HG03469 (cell line): Measurements from ENCODE around the gene XAGE1B.
"Not testable (repeated sequence)": the region's sequence is repeated elsewhere in the genome, so short reads cannot be mapped to it uniquely, and the experiment has no call there.

Experiments
- ATAC-seq: cut with Tn5 transposase; IDR thresholded peaks from one replicate; pipeline ENCODE4 v1.9.1; 2021; ENCODE audit warnings: mild to moderate bottlenecking, moderate library complexity, moderate number of reproducible peaks; ENCODE audit not compliant: unreplicated experiment

XAGE1B gene

DNA sequence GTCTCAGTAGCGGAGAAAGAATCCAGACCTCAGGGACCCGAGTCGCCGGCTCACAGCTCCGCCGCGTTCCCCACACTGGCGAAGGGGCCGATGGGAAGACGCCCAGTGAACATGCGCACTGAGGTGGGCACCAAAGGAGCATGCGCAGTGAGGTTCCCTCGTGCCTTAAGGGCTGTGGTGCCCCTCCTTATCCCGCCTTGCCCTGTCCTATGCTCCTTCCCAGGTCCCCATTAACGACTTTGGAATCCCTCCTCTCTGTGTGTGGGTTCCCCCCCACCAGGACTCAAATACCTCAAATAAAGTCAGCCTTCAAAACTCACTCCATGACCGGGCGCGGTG is at the start of gene XAGE1B:
Gene XAGE1B (minus strand): TSS at position 77 of the 339 bp plus-strand sequence. CDS start 1,536 bp downstream, outside the sequence.
- not testable (repeated sequence) for ATAC-seq

DNA sequence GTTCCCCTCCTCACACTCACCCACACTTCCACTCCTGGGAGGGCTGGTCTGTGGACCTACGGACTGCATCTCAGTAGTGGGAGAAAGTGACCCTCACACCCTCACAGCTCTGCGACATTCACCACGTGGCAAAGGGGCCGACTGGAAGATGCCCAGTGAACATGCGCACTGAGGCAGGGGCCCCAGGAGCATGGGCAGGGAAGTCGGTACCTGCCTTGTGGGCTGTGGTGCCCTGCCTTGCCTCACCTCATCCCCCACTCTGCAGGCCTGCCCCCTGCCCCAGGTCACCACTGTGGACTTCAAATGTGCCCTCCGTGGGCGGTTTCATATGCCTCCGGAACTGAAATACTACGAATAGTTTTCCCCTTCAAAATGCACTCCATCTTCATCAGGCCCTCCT is 46.2 kb upstream of the XAGE1B start:
- no peak for ATAC-seq

DNA sequence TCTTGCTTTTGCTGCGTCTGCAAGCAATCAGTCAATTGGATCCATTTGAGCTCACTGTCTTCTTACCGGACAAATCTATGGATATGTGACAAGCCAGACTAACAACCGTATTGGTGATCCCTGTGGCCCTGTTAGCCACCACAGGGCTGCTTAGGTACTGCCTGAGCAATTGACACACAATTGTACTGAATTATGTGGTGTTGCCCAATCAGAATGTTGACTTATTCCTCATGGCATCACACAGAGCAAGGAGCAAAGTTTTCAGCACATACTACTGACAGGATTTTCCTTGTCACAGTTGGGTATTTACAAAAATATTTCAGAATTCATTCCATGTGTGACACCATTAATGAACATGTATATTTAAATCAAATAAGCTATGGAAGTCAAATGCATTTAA is 41.3 kb upstream of the XAGE1B start:
- no peak for ATAC-seq

GRCh38 chrX:52556741-52557140 is 39.9 kb upstream of the XAGE1B start:
- ATAC-seq = no peak

DNA sequence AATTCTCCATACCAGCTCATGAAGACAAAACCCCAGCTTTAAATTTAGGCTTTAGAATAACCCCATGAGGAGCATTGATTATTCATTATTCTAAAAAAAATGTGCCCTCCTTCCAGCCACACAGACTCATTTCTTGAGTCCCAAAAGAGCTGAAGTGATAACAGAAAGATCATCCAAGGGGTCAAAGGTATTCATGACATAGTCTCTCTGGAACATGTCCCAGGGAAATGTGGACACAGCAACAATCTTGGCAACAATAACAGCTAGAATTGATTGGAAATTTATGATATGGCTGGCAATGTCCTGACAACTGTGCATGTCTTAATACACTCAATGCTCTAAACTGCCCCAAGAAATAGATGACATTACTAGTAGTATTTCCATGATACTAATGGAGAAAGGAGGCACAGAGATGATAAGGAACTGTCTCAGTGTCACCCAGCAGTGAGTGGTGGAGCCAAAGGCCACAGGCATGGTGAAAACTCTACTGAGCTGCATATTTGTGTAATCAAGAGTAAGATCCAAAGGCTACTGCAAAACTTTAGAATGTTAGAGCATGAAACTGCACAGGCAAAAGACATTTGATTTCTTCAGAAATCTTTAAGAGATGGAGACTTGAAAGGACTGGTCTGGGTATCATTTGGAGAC is 37.3 kb upstream of the XAGE1B start:
- no peak for ATAC-seq

GRCh38 chrX:52548769-52549168 is 31.9 kb upstream of the XAGE1B start:
- ATAC-seq = not testable (repeated sequence)

DNA sequence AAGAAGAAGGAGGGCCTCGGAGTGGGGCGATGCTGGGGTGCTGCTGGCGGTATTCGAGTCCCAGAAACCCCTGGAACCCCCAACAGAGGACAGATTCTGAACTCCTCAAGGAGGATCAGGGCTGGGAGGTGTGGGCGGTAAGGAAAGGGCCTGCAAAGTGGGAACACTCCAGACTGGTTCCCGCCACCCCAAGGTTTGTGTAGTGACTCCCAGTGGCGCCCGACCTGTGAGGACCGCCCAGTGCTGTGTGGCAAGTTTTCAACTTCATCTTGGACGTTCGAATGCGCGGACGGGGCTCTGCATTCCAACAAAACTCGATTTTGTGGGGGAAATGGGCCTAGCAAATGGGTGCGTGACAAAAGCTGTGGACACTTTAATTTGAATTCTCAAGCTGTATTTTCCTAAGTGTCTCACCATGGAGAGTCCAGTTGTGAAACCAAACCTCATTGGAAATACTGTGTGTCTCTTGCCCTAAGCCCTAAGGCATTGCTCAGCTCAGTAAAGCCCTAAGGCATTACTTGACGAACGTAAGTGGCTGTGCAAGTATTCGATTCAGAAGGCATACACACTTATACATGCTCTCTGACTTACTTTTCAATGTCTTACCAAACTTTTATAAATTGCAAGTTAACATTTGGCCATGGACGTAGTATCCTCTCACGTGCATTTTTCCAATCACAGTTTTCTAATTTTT is 27.4 kb upstream of the XAGE1B start:
- ATAC-seq = no peak

GRCh38 chrX:52542311-52542710 is 25.4 kb upstream of the XAGE1B start:
- no peak for ATAC-seq

DNA sequence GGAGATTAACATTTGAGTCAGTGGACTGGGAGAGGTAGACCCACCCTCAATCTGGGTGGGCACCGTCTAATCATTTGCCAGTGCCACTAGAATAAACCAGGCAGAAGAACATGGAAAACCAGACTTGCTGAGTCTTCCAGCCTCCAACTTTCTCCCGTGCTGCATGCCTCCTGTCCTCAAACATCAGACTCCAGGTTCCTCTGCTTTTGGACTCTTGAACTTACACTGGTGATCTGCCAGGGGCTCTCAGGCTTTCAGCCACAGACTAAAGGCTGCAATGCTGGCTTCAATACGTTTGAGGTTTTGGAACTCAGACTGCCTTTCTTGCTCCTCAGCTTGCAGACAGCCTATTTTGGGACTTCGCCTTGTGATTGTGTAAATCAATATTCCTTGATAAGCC is 24.2 kb upstream of the XAGE1B start:
- not testable (repeated sequence) for ATAC-seq

- ATAC-seq = not testable (repeated sequence)
Observed at GRCh38 chrX:52516110-52516986, 515 bp downstream of the XAGE1B start.

GRCh38 chrX:52511126-52511525 is 5.7 kb downstream of the XAGE1B start:
- ATAC-seq = not testable (repeated sequence)

- no peak for ATAC-seq
Observed at GRCh38 chrX:52509916-52510315, 6.9 kb downstream of the XAGE1B start.

GRCh38 chrX:52507331-52507730 is 9.5 kb downstream of the XAGE1B start:
- ATAC-seq = no peak

DNA sequence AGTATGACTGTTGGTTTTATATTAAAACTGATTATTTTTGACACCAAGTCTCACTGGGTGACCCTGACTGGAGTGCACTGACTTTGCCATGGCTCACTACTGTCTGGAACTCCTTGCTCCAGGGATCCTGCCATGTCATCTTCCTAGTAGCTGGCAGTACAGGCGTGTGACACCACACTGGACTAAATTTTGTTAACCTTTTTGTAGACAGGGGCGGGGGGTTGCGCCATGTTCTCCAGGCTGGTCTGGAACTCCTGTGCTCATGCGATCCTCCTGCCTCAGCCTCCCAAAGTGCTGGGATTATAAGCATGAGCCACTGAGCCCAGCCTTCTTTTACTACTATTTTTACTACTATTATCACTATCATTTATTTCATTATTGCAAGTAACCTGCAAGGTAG is 12.3 kb downstream of the XAGE1B start:
- no peak for ATAC-seq

DNA sequence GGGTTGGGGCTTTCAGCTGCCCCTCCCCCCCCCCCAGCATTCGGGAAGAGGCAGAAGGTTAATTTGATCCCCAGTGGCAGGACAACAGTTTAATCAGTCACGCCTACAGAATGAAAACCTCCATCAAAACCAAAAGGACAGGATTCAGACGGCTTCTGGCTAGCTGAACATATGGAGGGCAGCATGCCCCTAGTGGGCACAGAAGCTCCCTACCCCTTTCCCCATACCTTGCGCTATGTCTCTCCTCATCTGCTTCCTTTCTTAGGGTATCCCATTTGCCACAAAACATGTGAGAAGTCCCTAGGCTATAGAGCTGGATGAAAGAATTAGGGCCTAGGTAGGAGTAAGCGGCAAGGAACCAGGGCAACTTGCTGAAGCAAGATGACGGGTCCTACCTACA is 15.5 kb downstream of the XAGE1B start:
- ATAC-seq = not testable (repeated sequence)

GRCh38 chrX:52496419-52496772 is 20.5 kb downstream of the XAGE1B start:
- ATAC-seq = not testable (repeated sequence)

DNA sequence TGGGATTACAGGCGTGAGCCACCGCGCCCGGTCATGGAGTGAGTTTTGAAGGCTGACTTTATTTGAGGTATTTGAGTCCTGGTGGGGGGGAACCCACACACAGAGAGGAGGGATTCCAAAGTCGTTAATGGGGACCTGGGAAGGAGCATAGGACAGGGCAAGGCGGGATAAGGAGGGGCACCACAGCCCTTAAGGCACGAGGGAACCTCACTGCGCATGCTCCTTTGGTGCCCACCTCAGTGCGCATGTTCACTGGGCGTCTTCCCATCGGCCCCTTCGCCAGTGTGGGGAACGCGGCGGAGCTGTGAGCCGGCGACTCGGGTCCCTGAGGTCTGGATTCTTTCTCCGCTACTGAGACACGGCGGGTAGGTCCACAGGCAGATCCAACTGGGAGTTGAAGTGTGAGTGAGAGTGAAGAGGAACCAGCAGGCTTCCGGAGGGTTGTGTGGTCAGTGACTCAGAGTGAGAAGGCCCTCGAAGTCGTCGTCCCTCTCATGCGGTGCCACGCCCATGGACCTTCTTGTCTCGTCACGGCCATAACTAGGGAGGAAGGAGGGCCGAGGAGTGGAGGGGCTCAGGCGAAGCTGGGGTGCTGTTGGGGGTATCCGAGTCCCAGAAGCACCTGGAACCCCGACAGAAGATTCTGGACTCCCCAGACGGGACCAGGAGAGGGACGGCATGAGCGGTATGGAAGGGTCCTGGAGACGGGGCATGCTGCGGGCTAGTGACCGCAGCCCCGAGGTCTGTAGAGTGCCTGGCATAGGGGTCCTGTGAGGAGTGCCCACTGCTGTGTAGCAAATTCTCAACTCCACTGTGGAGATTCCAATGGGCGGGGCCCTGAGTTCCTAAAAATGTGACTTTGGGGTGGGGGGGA is 21.1 kb downstream of the XAGE1B start, which contains the start of gene XAGE1A:
Gene XAGE1A (plus strand): TSS at position 264 of the 874 bp plus-strand sequence. CDS start 1,554 bp downstream, outside the sequence.
- not testable (repeated sequence) for ATAC-seq

DNA sequence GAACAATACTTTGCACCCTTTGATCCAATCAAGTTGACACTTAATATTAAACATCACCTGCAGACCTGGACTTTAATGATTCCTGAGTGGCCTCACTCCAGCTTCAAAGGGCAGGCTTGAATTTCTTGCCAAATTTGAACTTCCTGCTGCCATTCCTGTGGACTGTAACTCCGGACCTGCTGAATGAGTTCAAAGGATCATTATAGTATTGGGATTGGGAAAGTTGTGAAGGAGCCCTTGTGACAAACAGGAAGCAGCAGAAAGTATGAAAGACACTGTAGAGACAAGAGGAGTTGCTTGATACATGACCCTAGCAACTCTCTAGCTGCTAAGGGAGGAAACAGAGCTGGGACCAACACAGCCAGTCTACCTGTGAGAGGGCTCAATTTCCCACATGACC is 45.6 kb downstream of the XAGE1B start:
- ATAC-seq = not testable (repeated sequence)
